HepG2 (cell line): Measurements from ENCODE around the gene PLB1. TPM values are rescaled to one million over a fixed set of nuclear protein-coding genes. Genes with fewer than 3 reads are reported as not detected.

Experiments used
- KAT8 ChIP-seq: IDR thresholded peaks from 2 replicates; pipeline ENCODE4 v1.6.1; 2016; ENCODE audit warnings: missing genetic modification reagents, missing compliant biosample characterization
- NBN ChIP-seq: fragments of 450-650 bp; conservative IDR thresholded peaks from 2 replicates; pipeline ENCODE4 v1.6.1; 2017
- PHF5A ChIP-seq: IDR thresholded peaks from one replicate; pipeline ENCODE4 v1.6.1; 2018; ENCODE audit warnings: low read depth, missing genetic modification reagents; ENCODE audit not compliant: unreplicated experiment
- RFXANK ChIP-seq: IDR thresholded peaks from 2 replicates; pipeline ENCODE4 v1.6.1; 2016
- RFXAP ChIP-seq: sonication (generic); formaldehyde crosslinking; IDR thresholded peaks from 2 replicates; pipeline ENCODE4 v1.4.0; 2020; ENCODE audit warnings: missing genetic modification reagents, borderline replicate concordance
- ZNF382 ChIP-seq: sonication (generic); formaldehyde crosslinking; IDR thresholded peaks from 2 replicates; pipeline ENCODE4 v1.5.0; 2020; ENCODE audit warnings: missing genetic modification reagents, mild to moderate bottlenecking, borderline replicate concordance
- ZNF530 ChIP-seq: sonication (generic); formaldehyde crosslinking; IDR thresholded peaks from 2 replicates; pipeline ENCODE4 v1.5.0; 2020; ENCODE audit warnings: low read depth, mild to moderate bottlenecking, missing genetic modification reagents
- ZNF562 ChIP-seq: sonication (generic); formaldehyde crosslinking; IDR thresholded peaks from 2 replicates; pipeline ENCODE4 v1.8.0; 2022; ENCODE audit warnings: missing genetic modification reagents, borderline replicate concordance
- polyA plus RNA-seq, 8 experiments: library from polyadenylated mRNA; depleted of rRNA in 3 of 8; stranded (reverse) in 7 of 8; unstranded in 1 of 8; fragments of >200 nt; fragmentation: Illumina TruSeq in 4 of 8; extraction: Trizol in 4 of 8; gene quantifications; 2 replicates each; pipeline versions ENCODE4 v1.2.1 to v1.2.3, GENCODE V29; 2011 to 2016; ENCODE audit warnings: low read depth in 4 of 8, missing spikeins in 1 of 8, mixed read lengths in 1 of 8; ENCODE audit not compliant: insufficient read depth in 1 of 8
- total RNA-seq, 5 experiments: library from RNA; depleted of rRNA; stranded (reverse); fragments of >200 nt; fragmentation: Illumina TruSeq; extraction: Trizol; gene quantifications; 2 replicates each; pipeline ENCODE4 v1.2.3, GENCODE V29; 2016; ENCODE audit warnings: low read depth in 1 of 5
- TF ChIP-seq, protein P1 (sequence below): sonication (generic); formaldehyde crosslinking; IDR thresholded peaks from 2 replicates; pipeline ENCODE4 v1.5.0; 2020; ENCODE audit warnings: mild to moderate bottlenecking, missing genetic modification reagents
- TF ChIP-seq, protein P2 (sequence below): sonication (generic); formaldehyde crosslinking; IDR thresholded peaks from 2 replicates; pipeline ENCODE4 v1.4.0; 2020; ENCODE audit warnings: mild to moderate bottlenecking, missing genetic modification reagents, borderline replicate concordance
- TF ChIP-seq, protein P3 (sequence below): sonication (generic); formaldehyde crosslinking; IDR thresholded peaks from 2 replicates; pipeline ENCODE4 v1.4.0; 2020; ENCODE audit warnings: missing genetic modification reagents
- TF ChIP-seq, protein P4 (sequence below): sonication (generic); formaldehyde crosslinking; conservative IDR thresholded peaks from 2 replicates; pipeline ENCODE4 v1.4.0; 2020; ENCODE audit warnings: missing genetic modification reagents
- TF ChIP-seq, protein P5 (sequence below): sonication (generic); formaldehyde crosslinking; IDR thresholded peaks from 2 replicates; pipeline ENCODE4 v1.9.0; 2021; ENCODE audit warnings: mild to moderate bottlenecking, missing genetic modification reagents

The PLB1 gene
- total and polyA plus RNA-seq, 2 of the 13 experiments (the other 11 are each of a cell fraction or from before 2014, with no cell fraction given) = 0.20 to 1.8 TPM

DNA sequence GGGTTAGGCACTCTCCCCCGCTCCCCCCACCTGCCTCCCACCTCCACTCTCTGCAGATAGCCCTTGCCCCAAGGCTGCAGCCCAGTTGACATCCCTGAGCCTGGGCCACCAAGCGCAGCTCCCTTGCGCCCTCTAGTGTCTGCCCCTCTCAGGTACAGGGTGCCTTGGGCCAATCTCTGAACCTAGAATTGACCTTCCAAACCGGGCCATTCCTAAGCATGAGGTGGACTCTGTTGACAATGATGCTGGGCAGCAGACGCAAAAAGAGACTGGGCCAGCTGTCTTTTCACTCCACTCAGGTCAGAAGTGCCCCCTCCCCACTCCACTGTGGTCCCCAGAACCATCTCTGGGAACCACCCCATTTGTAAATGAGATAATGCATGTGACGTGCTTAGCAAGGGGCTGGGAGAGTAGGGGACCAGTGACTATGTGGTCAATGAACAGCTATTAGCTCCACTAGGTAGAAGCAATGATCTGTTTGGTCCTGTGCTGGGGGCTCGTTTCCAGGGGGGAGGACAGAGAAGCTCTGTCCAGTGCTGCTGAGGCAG, 43.3 kb upstream of the PLB1 start (continued):
- TF ChIP-seq, protein P1, sequence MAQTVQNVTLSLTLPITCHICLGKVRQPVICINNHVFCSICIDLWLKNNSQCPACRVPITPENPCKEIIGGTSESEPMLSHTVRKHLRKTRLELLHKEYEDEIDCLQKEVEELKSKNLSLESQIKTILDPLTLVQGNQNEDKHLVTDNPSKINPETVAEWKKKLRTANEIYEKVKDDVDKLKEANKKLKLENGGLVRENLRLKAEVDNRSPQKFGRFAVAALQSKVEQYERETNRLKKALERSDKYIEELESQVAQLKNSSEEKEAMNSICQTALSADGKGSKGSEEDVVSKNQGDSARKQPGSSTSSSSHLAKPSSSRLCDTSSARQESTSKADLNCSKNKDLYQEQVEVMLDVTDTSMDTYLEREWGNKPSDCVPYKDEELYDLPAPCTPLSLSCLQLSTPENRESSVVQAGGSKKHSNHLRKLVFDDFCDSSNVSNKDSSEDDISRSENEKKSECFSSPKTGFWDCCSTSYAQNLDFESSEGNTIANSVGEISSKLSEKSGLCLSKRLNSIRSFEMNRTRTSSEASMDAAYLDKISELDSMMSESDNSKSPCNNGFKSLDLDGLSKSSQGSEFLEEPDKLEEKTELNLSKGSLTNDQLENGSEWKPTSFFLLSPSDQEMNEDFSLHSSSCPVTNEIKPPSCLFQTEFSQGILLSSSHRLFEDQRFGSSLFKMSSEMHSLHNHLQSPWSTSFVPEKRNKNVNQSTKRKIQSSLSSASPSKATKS (CRISPR knock-in tag) = no peak
- TF ChIP-seq, protein P2, sequence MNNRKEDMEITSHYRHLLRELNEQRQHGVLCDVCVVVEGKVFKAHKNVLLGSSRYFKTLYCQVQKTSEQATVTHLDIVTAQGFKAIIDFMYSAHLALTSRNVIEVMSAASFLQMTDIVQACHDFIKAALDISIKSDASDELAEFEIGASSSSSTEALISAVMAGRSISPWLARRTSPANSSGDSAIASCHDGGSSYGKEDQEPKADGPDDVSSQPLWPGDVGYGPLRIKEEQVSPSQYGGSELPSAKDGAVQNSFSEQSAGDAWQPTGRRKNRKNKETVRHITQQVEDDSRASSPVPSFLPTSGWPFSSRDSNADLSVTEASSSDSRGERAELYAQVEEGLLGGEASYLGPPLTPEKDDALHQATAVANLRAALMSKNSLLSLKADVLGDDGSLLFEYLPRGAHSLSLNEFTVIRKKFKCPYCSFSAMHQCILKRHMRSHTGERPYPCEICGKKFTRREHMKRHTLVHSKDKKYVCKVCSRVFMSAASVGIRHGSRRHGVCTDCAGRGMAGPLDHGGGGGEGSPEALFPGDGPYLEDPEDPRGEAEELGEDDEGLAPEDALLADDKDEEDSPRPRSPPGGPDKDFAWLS (CRISPR knock-in tag) = no peak
- TF ChIP-seq PHF5A (no peak), NBN (no peak), ZNF530 (CRISPR knock-in tag) (no peak), KAT8 (no peak), ZNF382 (CRISPR knock-in tag) (no peak), ZNF562 (CRISPR knock-in tag) (no peak), RFXAP (CRISPR knock-in tag) (no peak), RFXANK (CRISPR knock-in tag) (no peak)
- TF ChIP-seq, protein P3, sequence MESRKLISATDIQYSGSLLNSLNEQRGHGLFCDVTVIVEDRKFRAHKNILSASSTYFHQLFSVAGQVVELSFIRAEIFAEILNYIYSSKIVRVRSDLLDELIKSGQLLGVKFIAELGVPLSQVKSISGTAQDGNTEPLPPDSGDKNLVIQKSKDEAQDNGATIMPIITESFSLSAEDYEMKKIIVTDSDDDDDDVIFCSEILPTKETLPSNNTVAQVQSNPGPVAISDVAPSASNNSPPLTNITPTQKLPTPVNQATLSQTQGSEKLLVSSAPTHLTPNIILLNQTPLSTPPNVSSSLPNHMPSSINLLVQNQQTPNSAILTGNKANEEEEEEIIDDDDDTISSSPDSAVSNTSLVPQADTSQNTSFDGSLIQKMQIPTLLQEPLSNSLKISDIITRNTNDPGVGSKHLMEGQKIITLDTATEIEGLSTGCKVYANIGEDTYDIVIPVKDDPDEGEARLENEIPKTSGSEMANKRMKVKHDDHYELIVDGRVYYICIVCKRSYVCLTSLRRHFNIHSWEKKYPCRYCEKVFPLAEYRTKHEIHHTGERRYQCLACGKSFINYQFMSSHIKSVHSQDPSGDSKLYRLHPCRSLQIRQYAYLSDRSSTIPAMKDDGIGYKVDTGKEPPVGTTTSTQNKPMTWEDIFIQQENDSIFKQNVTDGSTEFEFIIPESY (CRISPR knock-in tag) = no peak
- TF ChIP-seq, protein P4, sequence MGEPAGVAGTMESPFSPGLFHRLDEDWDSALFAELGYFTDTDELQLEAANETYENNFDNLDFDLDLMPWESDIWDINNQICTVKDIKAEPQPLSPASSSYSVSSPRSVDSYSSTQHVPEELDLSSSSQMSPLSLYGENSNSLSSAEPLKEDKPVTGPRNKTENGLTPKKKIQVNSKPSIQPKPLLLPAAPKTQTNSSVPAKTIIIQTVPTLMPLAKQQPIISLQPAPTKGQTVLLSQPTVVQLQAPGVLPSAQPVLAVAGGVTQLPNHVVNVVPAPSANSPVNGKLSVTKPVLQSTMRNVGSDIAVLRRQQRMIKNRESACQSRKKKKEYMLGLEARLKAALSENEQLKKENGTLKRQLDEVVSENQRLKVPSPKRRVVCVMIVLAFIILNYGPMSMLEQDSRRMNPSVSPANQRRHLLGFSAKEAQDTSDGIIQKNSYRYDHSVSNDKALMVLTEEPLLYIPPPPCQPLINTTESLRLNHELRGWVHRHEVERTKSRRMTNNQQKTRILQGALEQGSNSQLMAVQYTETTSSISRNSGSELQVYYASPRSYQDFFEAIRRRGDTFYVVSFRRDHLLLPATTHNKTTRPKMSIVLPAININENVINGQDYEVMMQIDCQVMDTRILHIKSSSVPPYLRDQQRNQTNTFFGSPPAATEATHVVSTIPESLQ (CRISPR knock-in tag) = no peak
- TF ChIP-seq, protein P5, sequence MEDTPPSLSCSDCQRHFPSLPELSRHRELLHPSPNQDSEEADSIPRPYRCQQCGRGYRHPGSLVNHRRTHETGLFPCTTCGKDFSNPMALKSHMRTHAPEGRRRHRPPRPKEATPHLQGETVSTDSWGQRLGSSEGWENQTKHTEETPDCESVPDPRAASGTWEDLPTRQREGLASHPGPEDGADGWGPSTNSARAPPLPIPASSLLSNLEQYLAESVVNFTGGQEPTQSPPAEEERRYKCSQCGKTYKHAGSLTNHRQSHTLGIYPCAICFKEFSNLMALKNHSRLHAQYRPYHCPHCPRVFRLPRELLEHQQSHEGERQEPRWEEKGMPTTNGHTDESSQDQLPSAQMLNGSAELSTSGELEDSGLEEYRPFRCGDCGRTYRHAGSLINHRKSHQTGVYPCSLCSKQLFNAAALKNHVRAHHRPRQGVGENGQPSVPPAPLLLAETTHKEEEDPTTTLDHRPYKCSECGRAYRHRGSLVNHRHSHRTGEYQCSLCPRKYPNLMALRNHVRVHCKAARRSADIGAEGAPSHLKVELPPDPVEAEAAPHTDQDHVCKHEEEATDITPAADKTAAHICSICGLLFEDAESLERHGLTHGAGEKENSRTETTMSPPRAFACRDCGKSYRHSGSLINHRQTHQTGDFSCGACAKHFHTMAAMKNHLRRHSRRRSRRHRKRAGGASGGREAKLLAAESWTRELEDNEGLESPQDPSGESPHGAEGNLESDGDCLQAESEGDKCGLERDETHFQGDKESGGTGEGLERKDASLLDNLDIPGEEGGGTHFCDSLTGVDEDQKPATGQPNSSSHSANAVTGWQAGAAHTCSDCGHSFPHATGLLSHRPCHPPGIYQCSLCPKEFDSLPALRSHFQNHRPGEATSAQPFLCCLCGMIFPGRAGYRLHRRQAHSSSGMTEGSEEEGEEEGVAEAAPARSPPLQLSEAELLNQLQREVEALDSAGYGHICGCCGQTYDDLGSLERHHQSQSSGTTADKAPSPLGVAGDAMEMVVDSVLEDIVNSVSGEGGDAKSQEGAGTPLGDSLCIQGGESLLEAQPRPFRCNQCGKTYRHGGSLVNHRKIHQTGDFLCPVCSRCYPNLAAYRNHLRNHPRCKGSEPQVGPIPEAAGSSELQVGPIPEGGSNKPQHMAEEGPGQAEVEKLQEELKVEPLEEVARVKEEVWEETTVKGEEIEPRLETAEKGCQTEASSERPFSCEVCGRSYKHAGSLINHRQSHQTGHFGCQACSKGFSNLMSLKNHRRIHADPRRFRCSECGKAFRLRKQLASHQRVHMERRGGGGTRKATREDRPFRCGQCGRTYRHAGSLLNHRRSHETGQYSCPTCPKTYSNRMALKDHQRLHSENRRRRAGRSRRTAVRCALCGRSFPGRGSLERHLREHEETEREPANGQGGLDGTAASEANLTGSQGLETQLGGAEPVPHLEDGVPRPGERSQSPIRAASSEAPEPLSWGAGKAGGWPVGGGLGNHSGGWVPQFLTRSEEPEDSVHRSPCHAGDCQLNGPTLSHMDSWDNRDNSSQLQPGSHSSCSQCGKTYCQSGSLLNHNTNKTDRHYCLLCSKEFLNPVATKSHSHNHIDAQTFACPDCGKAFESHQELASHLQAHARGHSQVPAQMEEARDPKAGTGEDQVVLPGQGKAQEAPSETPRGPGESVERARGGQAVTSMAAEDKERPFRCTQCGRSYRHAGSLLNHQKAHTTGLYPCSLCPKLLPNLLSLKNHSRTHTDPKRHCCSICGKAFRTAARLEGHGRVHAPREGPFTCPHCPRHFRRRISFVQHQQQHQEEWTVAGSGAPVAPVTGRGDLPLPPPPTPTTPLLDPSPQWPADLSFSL (CRISPR knock-in tag) = no peak
